SK-N-SH treated with all-trans-retinoic acid at 6 μM for 48 hours (cell line): Measurements from ENCODE around the gene SORL1.

Experiments
- ARNTL ChIP-seq: fragments of 450-650 bp; formaldehyde crosslinking; IDR thresholded peaks from 2 replicates; pipeline ENCODE4 v1.5.0; 2020; ENCODE audit warnings: low read depth, mild to moderate bottlenecking, moderate library complexity, borderline replicate concordance
- ZFP3 ChIP-seq: fragments of 250-450 bp; sonication (Bioruptor Pico); IDR thresholded peaks from 2 replicates; pipeline ENCODE4 v1.5.0; 2020; ENCODE audit warnings: mild to moderate bottlenecking, moderate library complexity
- ZNF70 ChIP-seq: fragments of 450-650 bp; formaldehyde crosslinking; IDR thresholded peaks from 2 replicates; pipeline ENCODE4 v1.5.0; 2020; ENCODE audit warnings: mild to moderate bottlenecking, moderate library complexity
- TF ChIP-seq, protein P1 (sequence below): fragments of 250-450 bp; sonication (Bioruptor Pico); IDR thresholded peaks from 2 replicates; pipeline ENCODE4 v1.5.0; 2020; ENCODE audit warnings: mild to moderate bottlenecking, moderate library complexity
- TF ChIP-seq, protein P2 (sequence below): fragments of 250-450 bp; sonication (Bioruptor Pico); IDR thresholded peaks from 2 replicates; pipeline ENCODE4 v1.5.1; 2020; ENCODE audit warnings: low read depth, mild to moderate bottlenecking, moderate library complexity

DNA sequence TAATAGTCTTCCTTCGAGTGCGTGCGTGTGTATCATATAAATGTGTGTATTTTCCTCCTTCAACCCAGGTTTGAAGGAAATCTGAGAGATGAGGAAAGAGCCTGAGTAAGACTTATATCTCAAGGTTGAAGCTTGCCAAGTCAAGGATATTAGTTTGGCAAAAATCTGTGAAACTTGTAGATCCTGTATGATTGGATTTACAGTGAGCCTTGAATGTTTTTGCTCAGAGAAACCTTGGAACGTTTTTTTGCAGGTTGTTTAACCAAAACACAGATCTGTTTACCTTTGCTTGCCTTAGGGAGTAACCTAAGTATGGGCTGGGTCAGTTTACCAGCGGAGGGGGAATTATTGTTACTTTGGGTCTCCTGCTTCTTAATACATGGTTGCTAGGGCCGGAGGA lies 36.5 kb downstream of the SORL1 start:
- TF ChIP-seq ARNTL (CRISPR knock-in tag) (no peak), ZNF70 (no peak), ZFP3 (CRISPR knock-in tag) (no peak)
- TF ChIP-seq, protein P1, sequence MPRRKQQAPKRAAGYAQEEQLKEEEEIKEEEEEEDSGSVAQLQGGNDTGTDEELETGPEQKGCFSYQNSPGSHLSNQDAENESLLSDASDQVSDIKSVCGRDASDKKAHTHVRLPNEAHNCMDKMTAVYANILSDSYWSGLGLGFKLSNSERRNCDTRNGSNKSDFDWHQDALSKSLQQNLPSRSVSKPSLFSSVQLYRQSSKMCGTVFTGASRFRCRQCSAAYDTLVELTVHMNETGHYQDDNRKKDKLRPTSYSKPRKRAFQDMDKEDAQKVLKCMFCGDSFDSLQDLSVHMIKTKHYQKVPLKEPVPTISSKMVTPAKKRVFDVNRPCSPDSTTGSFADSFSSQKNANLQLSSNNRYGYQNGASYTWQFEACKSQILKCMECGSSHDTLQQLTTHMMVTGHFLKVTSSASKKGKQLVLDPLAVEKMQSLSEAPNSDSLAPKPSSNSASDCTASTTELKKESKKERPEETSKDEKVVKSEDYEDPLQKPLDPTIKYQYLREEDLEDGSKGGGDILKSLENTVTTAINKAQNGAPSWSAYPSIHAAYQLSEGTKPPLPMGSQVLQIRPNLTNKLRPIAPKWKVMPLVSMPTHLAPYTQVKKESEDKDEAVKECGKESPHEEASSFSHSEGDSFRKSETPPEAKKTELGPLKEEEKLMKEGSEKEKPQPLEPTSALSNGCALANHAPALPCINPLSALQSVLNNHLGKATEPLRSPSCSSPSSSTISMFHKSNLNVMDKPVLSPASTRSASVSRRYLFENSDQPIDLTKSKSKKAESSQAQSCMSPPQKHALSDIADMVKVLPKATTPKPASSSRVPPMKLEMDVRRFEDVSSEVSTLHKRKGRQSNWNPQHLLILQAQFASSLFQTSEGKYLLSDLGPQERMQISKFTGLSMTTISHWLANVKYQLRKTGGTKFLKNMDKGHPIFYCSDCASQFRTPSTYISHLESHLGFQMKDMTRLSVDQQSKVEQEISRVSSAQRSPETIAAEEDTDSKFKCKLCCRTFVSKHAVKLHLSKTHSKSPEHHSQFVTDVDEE (CRISPR knock-in tag), result no peak
- TF ChIP-seq, protein P2, sequence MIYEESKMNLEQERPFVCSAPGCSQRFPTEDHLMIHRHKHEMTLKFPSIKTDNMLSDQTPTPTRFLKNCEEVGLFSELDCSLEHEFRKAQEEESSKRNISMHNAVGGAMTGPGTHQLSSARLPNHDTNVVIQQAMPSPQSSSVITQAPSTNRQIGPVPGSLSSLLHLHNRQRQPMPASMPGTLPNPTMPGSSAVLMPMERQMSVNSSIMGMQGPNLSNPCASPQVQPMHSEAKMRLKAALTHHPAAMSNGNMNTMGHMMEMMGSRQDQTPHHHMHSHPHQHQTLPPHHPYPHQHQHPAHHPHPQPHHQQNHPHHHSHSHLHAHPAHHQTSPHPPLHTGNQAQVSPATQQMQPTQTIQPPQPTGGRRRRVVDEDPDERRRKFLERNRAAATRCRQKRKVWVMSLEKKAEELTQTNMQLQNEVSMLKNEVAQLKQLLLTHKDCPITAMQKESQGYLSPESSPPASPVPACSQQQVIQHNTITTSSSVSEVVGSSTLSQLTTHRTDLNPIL (CRISPR knock-in tag), result no peak
